Liver (tissue), 3 donors: ENCODE measurements around the gene TNFSF10.

Experiments
- CTCF ChIP-seq: fragments of 150-350 bp; IDR thresholded peaks from 2 replicates; pipeline ENCODE4 v1.5.1; 2017; ENCODE audit warnings: improper control_type of control experiment, low read depth, low read length; ENCODE audit not compliant: missing input control
- EGR1 ChIP-seq, 2 donors: IDR thresholded peaks; 2 replicates each; pipeline ENCODE4 v1.6.1; 2016 to 2018; ENCODE audit warnings: antibody characterized with exemption in 2 of 2, low read depth in 2 of 2
- FOXA1 ChIP-seq: IDR thresholded peaks from 2 replicates; pipeline ENCODE4 v1.6.1; 2016; ENCODE audit warnings: antibody characterized with exemption
- GABPA ChIP-seq, 2 donors: IDR thresholded peaks in 1 of 2; conservative IDR thresholded peaks in 1 of 2; 2 replicates each; pipeline ENCODE4 v1.6.1; 2016; ENCODE audit warnings: antibody characterized with exemption in 2 of 2, mild to moderate bottlenecking in 1 of 2, moderate library complexity in 1 of 2
- JUND ChIP-seq, 2 donors: IDR thresholded peaks; 2 replicates each; pipeline ENCODE4 v1.6.1; 2016; ENCODE audit warnings: antibody characterized with exemption in 2 of 2
- MAX ChIP-seq: IDR thresholded peaks from 2 replicates; pipeline ENCODE4 v1.6.1; 2016; ENCODE audit warnings: antibody characterized with exemption
- RAD21 ChIP-seq, 2 donors: IDR thresholded peaks; 2 replicates each; pipeline ENCODE4 v1.6.1; 2016; ENCODE audit warnings: antibody characterized with exemption in 2 of 2, mild to moderate bottlenecking in 2 of 2
- RXRA ChIP-seq, 2 donors: IDR thresholded peaks; 2 replicates each; pipeline ENCODE4 v1.6.1; 2017 to 2018; ENCODE audit warnings: antibody characterized with exemption in 2 of 2, mild to moderate bottlenecking in 1 of 2
- SP1 ChIP-seq: IDR thresholded peaks from 2 replicates; pipeline ENCODE4 v1.6.1; 2018; ENCODE audit warnings: antibody characterized with exemption, mild to moderate bottlenecking
- TAF1 ChIP-seq: conservative IDR thresholded peaks from 2 replicates; pipeline ENCODE4 v1.6.1; 2016; ENCODE audit warnings: antibody characterized with exemption, mild to moderate bottlenecking
- YY1 ChIP-seq: IDR thresholded peaks from 2 replicates; pipeline ENCODE4 v1.6.1; 2016; ENCODE audit warnings: antibody characterized with exemption, mild to moderate bottlenecking
- TF ChIP-seq, protein P1 (sequence below): IDR thresholded peaks from 2 replicates; pipeline ENCODE4 v1.6.1; 2016; ENCODE audit warnings: antibody characterized with exemption, mild to moderate bottlenecking
- donor health status: healthy.
- donor health status: healthy.

DNA sequence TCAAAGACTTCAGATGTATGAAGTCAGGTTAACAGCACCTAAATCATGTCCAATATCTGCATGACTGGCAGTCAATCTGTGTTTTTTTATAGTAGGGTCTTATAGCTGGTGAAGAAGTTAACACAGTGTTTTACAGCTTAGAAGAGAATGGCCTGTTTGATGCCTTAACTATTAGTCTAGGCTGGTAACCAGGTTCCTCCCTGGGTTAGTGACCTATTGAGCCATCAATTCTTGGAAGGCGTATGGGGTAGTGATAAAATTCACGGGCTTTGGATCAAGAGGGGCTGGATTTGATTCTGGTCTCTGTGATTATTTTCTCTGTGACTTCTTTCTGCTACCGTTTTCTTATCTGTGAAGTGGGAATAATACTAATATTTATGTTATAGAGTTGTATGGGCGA lies 16.0 kb upstream of the TNFSF10 start:
- no peak for TF ChIP-seq CTCF
- TF ChIP-seq JUND (IDR thresholded peaks at IDR 0.05), result no peak
- no peak for TF ChIP-seq RXRA (IDR thresholded peaks at IDR 0.05)
- TF ChIP-seq YY1, result no peak
- TF ChIP-seq TAF1, result no peak
- TF ChIP-seq SP1, result no peak
- TF ChIP-seq MAX, result no peak
- TF ChIP-seq GABPA (IDR thresholded peaks at IDR 0.05 in 1 of 2, conservative IDR thresholded peaks at IDR 0.05 in 1 of 2), result no peak
- no peak for TF ChIP-seq RAD21 (IDR thresholded peaks at IDR 0.05)
- TF ChIP-seq, protein P1, sequence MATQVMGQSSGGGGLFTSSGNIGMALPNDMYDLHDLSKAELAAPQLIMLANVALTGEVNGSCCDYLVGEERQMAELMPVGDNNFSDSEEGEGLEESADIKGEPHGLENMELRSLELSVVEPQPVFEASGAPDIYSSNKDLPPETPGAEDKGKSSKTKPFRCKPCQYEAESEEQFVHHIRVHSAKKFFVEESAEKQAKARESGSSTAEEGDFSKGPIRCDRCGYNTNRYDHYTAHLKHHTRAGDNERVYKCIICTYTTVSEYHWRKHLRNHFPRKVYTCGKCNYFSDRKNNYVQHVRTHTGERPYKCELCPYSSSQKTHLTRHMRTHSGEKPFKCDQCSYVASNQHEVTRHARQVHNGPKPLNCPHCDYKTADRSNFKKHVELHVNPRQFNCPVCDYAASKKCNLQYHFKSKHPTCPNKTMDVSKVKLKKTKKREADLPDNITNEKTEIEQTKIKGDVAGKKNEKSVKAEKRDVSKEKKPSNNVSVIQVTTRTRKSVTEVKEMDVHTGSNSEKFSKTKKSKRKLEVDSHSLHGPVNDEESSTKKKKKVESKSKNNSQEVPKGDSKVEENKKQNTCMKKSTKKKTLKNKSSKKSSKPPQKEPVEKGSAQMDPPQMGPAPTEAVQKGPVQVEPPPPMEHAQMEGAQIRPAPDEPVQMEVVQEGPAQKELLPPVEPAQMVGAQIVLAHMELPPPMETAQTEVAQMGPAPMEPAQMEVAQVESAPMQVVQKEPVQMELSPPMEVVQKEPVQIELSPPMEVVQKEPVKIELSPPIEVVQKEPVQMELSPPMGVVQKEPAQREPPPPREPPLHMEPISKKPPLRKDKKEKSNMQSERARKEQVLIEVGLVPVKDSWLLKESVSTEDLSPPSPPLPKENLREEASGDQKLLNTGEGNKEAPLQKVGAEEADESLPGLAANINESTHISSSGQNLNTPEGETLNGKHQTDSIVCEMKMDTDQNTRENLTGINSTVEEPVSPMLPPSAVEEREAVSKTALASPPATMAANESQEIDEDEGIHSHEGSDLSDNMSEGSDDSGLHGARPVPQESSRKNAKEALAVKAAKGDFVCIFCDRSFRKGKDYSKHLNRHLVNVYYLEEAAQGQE, result no peak
- no peak for TF ChIP-seq FOXA1
- TF ChIP-seq EGR1 (IDR thresholded peaks at IDR 0.05; ENCODE audit: low read depth in 2 of 2), result no peak
